HG03520 (cell line): ENCODE data around the gene TRPM2.
"Not testable (repeated sequence)": the region's sequence is repeated elsewhere in the genome, so short reads cannot be mapped to it uniquely, and the experiment has no call there.

Experiments used
- ATAC-seq: cut with Tn5 transposase; IDR thresholded peaks from one replicate; pipeline ENCODE4 v1.9.1; 2021; ENCODE audit warnings: mild to moderate bottlenecking, moderate library complexity; ENCODE audit not compliant: unreplicated experiment

The TRPM2 gene

GRCh38 chr21:44333509-44334328 is 19.7 kb upstream of the TRPM2 start:
- no peak for ATAC-seq

GRCh38 chr21:44334329-44335030 is 18.9 kb upstream of the TRPM2 start:
- ATAC-seq: no peak

DNA sequence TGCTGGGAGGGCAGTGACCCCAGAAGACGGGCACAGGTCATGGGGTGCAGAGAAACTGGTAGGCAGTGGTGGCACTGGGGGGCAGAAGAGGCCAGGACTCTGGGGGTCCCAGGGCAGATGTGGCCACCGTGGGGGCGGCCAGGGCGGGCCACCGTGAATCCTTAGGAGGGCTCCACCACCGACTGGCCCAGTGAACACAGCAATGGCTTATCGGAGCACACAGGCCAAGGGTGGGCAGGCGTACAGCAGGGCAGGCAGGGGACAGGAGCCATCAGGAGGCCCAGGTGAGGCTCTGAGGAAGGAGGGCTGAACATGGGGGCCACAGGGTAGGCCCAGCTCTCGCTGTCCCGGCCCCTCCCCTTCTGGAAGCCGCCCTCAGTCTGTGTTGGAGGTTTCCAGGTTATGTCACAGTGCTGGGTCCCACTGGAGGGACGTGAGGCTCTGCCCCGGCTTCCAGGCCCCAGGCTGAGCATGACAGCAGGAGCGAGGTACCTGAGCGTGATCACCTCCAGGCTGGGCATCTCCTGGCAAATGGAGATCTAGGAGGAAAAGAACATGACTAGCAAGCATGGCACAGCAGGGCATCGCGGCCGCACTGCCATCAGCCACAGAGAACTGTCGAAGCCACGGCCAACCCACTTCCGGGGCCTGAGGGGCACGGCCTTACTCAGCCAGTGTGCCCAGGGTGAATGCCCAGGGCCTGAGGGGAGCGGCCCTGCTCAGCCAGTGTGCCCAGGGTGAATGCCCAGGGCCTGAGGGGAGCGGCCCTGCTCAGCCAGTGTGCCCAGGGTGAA is 18.0 kb upstream of the TRPM2 start:
- no peak for ATAC-seq

DNA sequence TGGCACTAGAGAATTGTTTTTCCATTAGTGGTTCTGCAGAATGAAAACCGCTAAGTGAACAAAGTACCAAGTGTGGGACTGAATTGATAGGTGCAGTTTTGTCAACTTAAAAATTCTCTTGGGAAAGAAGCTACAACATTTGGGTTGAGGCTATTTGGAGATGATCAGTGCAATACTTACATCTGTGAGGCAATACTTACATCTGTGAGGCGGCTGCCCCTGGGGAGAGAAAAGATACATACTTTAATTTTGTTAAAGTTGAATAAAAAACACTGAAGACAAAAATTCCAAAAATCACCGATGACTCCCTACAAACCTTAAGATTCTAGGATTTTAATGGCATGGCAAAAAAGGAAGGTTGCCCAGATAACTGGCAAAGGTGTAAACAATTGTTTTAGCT is 16.0 kb upstream of the TRPM2 start:
- no peak for ATAC-seq

DNA sequence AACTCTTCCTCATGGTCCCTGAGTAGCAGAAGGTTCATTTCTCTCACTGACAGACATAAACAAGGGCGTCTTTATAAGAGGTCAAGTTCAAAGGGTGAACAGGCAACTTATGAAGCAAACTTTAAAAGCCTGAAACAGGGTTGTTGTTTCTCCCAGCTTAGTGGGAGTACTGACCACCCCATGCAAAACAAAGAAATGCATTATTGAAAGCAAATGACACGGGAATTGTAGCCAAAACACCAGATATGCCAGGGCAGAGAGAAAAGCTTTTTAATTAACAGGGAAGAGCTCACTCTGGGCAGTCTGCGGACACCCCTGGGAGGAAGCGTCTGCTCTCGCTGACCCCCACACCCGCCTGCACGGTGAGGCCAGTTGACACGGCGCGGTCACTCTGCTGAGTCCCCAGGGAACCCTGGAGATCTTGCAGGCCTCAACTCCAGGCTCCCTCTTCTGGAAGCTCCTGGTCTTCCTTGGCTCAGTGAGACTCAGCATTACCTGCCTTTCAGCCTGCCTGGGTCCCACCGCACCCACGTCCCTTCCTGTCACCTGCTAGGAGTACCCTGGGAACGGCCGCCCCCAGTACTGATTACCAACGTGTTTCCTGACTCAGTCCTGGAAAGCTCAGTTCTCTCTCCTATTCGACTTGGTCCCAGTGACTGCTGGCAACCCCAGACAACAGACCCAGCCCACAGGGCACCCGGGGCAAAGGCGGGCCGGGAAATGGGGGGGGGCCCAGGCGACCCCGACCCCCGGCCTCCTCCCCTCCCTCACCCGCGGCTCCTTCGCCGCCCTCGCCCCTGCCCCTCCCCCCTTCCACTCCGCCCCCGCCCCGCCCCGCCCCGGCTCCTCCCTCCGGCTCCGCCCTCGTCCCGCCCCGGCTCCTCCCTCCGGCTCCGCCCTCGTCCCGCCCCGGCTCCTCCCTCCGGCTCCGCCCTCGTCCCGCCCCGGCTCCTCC is 15.2 kb upstream of the TRPM2 start:
- ATAC-seq: no peak

DNA sequence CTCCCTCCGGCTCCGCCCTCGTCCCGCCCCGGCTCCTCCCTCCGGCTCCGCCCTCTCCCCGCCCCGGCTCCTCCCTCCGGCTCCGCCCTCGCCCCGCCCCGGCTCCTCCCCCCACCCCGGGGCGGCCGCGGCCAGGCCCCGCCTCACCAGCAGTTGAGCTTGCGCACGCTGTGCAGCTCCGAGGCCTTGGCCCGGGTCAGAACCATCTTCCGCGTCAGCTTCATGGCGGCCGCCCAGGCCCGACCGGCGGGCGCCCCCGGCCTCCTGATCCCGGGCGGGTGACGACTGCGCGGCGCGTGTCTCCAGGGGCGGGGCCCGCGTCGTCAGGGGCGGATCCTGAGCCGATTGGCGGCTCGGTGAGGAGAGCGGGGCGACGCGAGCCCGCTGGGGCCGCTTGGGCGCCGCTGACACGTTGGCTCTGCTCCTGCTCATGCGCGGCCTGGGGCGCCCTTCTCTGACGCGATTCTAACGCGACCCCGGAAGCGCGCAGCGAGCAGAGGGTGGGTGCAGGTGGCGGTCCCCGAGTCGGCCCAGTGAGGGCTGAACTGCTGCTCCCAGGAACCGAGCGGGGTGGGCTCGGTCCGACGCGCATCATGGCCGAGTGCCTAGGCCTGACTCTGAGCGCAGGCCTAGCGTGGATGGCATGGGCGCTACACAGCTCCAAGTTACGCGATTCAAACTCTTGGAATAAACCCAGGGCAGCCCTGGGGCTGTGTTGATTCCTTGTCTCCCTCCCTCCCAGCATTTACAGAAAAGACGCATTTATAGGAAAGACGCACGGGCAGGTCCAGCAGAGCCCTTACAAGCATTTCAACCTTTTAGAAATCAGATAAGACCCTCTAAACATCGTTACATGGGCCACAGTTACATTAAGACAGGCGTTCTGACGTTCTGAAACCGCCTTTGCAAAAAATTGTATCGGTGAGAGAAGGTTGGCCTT is 14.2 kb upstream of the TRPM2 start, which contains the start of gene CFAP410:
CFAP410 (minus strand) TSS at position 420 of the 940 bp plus-strand sequence; CDS start at position 224, 196 bp downstream.
- peak; percentile 82 for ATAC-seq

GRCh38 chr21:44341726-44342458 is 11.5 kb upstream of the TRPM2 start:
- not testable (repeated sequence) for ATAC-seq

DNA sequence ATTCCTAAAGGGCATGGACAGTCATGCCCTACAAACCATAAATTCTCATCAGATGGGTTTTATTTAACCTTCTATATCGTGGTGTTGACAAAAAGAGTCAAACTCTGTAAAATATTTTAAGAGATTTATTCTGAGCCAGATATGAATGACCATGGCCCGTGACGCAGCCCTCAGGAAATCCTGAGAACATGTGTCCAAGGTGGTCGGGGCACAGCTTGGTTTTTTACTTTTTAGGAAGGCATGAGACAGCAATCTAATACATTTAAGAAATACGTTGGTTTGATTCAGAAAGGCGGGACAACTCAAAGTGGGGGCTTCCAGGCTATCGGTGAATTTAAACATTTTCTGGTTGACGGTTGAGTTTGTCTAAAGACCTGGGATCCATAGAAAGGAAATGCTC is 10.4 kb upstream of the TRPM2 start:
- not testable (repeated sequence) for ATAC-seq

DNA sequence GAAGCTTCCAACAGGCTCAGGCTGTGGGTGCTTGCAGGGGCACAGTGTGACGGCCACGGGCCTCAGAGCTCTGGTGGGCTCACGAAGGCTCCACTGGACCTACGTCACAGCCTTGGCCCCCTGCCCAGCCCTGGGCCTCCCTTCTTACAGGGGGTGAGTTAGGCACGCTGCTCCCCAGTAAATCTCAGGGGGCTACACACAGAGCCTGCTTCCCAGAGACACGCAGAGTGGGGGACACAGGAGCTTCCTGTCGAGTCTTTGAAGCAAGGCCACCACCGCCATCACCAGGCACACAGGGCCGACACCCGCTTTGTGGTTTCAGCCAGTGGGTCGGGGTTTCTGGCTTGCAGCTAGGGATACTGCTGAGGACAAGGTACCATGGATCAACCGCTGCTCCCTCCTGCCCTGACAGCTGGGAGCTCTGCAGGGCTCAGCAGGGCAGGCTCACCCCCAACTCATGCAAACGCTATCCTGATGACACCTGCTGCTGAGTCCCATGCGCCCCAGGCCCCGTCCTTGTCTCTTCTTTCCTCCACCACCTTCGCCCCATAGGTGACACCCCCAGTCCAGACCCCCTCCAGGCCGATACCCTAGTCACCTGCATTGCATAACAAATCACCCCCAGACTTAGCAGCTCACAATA is 8.8 kb upstream of the TRPM2 start:
- no peak for ATAC-seq

DNA sequence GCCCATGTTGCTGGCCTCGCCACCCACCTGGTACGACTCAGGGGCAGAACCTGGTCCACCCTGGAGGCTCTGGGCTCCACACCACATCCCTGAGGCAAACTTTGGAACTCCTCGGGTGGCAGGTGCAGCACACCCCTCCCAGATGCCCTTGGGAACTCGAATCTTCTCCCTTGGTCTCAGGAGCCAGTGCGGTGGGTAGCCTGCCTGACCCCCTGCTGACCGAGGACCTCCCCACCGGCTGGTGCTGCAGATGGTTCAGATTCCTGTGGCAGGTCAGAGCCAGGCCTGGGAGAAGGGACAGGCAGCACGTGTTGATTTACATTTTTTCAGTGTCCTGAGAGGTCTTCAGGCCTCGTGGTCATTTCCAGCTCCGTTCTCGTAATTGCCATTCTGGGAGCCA is 7.9 kb upstream of the TRPM2 start:
- ATAC-seq: no peak

DNA sequence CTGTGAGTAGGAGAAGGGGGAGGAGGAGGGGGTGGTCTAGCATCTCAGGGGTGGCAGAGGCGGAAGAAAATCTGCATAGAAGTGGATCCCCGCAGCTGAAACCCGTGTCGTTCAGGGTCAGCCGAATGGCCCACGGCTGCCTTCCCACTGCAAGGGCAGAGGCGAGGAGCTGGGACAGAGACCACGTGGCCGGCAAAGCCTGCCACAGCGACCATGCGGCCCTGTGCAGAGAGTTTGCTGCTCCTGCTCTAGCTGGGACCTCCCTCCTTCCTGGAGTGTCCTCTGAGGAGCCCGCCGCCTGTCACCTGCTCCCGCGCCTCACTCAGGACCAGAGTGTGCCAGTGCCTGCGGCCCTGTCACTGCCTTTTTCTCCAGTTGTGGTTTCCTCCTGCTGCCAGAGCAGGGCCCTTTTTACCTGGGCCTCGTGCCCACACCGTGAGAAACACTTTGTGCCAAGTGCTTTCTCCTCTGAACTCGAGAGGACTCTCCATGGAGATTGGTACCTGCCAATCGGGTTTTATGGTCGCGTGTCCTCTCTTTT is 5.4 kb upstream of the TRPM2 start:
- no peak for ATAC-seq

- no peak for ATAC-seq
These were observed 4.6 kb upstream of the TRPM2 start for GRCh38 chr21:44348861-44349260.

GRCh38 chr21:44349416-44349846 is 4.0 kb upstream of the TRPM2 start:
- no peak for ATAC-seq

DNA sequence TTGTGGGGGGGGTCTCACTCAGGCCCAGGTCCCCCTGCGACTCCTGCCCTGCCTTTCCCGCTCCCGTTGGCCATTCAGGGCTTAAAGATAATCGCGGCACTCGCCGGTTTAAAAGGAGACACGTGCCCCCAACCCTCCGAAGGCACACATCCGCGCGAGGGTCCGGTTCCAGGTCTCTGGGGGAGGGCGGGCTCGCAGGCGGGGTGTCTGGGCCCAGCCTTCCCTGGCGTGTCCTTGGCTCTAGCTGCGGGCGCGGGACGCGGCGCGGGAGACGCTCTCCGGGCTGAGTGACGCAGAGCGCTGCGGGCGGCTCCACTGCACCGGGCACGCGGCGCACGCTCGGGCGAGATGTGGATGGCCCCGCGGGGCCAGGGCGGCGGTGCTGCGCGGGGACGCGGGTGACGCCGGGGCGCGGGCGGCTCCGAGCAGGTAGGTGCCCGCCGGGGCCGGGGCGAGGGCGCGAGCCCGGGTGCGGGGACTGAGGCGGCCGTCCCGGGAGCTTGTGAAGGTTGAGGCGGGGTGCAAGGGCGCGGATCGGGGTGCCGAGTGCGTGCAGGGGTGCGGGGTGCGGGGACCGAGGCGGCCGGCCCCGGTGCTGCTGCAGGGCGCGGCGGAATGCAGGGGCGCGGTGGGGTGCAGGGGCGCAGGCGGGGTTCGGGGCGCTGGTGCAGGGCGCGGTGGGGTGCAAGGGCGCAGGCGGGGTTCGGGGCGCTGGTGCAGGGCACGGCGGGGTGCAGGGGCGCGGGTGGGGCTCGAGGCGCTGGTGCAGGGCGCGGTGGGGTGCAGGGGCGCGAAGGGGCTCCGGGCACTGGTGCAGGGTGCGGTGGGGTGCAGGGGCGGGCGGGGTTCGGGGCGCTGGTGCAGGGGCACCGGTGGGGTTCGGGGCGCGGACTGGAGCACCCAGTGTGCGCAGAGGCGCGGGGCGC is 3.3 kb upstream of the TRPM2 start:
- no peak for ATAC-seq

- ATAC-seq: no peak
These were observed 2.5 kb upstream of the TRPM2 start for GRCh38 chr21:44350773-44351481.
